PC-3 (cell line): ENCODE data around the gene TRIM37. TPM values are rescaled to one million over a fixed set of nuclear protein-coding genes. Genes with fewer than 3 reads are reported as not detected.
"Not testable (repeated sequence)": the region's sequence is repeated elsewhere in the genome, so short reads cannot be mapped to it uniquely, and the experiment has no call there.

Experiments used
- ATAC-seq: fragments of 200-7000 bp; cut with Tn5 transposase; 2 replicates; pipeline ENCODE4 v1.9.1; 2020; ENCODE audit warnings: mild to moderate bottlenecking, moderate library complexity
- BruUV-seq: library from RNA; stranded (reverse); fragments of 400-500 nt; replicated peaks from 2 replicates; lab custom pipeline; 2021; lab: Mats Ljungman, UMichigan
- CTCF ChIA-PET: fragments of 300-600 bp; sonication (Branson Sonifier 250); formaldehyde crosslinking; loops from one replicate; lab custom pipeline; 2022; ENCODE audit warnings: antibody characterized with exemption; lab: Charles Lee
- POLR2A ChIA-PET: fragments of 300-600 bp; sonication (Branson Sonifier 250); formaldehyde crosslinking; loops from one replicate; lab custom pipeline; 2022; ENCODE audit warnings: antibody characterized with exemption; ENCODE audit not compliant: unreplicated experiment; lab: Charles Lee
- DNase-seq: peaks from one replicate; pipeline ENCODE4 v3.0.0-alpha.2; 2015
- H2AFZ ChIP-seq: fragments of 300-600 bp; sonication (generic); 2 replicates; pipeline ENCODE4 v1.6.0; 2016; ENCODE audit warnings: antibody characterized with exemption, low read length
- H3F3A ChIP-seq: fragments of 300-600 bp; sonication (generic); one replicate; pipeline ENCODE4 v1.6.0; 2017; ENCODE audit warnings: antibody characterized with exemption, low read length, control low read depth, mild to moderate bottlenecking; ENCODE audit not compliant: unreplicated experiment
- H3K27ac ChIP-seq: fragments of 300-600 bp; sonication (generic); 2 replicates; pipeline ENCODE4 v1.5.1; 2016; ENCODE audit warnings: mild to moderate bottlenecking, low read length
- H3K27me3 ChIP-seq: fragments of 300-600 bp; sonication (generic); 2 replicates; pipeline ENCODE4 v1.6.1; 2016; ENCODE audit warnings: low read length, mixed read lengths
- H3K36me3 ChIP-seq: fragments of 300-600 bp; sonication (generic); 2 replicates; pipeline ENCODE4 v1.6.1; 2016; ENCODE audit warnings: low read depth, mixed run types, low read length, mixed read lengths
- H3K4me1 ChIP-seq: fragments of 300-600 bp; sonication (generic); 2 replicates; pipeline ENCODE4 v1.5.1; 2016; ENCODE audit warnings: low read length; ENCODE audit not compliant: insufficient read depth
- H3K4me2 ChIP-seq: fragments of 300-600 bp; sonication (generic); 2 replicates; pipeline ENCODE4 v1.6.0; 2016; ENCODE audit warnings: low read length
- H3K4me3 ChIP-seq: fragments of 300-600 bp; sonication (generic); 2 replicates; pipeline ENCODE4 v1.5.1; 2016; ENCODE audit warnings: mild to moderate bottlenecking, low read length, mixed read lengths
- H3K79me2 ChIP-seq: fragments of 300-600 bp; sonication (generic); 2 replicates; pipeline ENCODE4 v1.6.1; 2017; ENCODE audit warnings: low read length, mixed read lengths
- H3K9ac ChIP-seq: fragments of 300-600 bp; sonication (generic); 2 replicates; pipeline ENCODE4 v1.6.0; 2016; ENCODE audit warnings: mild to moderate bottlenecking, low read length
- H3K9me2 ChIP-seq: fragments of 300-600 bp; sonication (generic); replicated peaks from 2 replicates; pipeline ENCODE4 v1.6.1; 2016; ENCODE audit warnings: mixed run types, low read length, mixed read lengths
- H3K9me3 ChIP-seq: fragments of 300-600 bp; sonication (generic); 2 replicates; pipeline ENCODE4 v1.6.1; 2016; ENCODE audit warnings: low read length, mixed read lengths
- H4K20me1 ChIP-seq: fragments of 300-600 bp; sonication (generic); 2 replicates; pipeline ENCODE4 v1.6.1; 2016; ENCODE audit warnings: low read length, mixed read lengths
- CTCF ChIP-seq: fragments of 300-600 bp; sonication (generic); conservative IDR thresholded peaks from 2 replicates; pipeline ENCODE4 v1.5.1; 2017; ENCODE audit warnings: antibody characterized with exemption, low read depth, mild to moderate bottlenecking, low read length
- EZH2 ChIP-seq: fragments of 300-600 bp; sonication (generic); IDR thresholded peaks from one replicate; pipeline ENCODE4 v1.6.1; 2017; ENCODE audit warnings: antibody characterized with exemption, mild to moderate bottlenecking, low read length; ENCODE audit not compliant: unreplicated experiment
- EZH2phosphoT487 ChIP-seq: fragments of 300-600 bp; sonication (generic); IDR thresholded peaks from 2 replicates; pipeline ENCODE4 v1.6.1; 2018; ENCODE audit warnings: mild to moderate bottlenecking, antibody characterized with exemption, low read length, borderline replicate concordance
- intact Hi-C: fragments of 100-400 bp; cut with micrococcal nuclease; formaldehyde crosslinking; loops from 2 replicates; pipeline ENCODE4 v1.9.0; 2023
- total RNA-seq: library from RNA; depleted of rRNA; stranded (reverse); fragments of >200 nt; gene quantifications from 2 replicates; pipeline ENCODE4 v1.2.3, GENCODE V29; 2014

Gene TRIM37
- total RNA-seq, 1 experiment from 2014 or later: 35.1 TPM

- H3K4me1 ChIP-seq: peaks cover 30% of the 10 kb centered on the region
- peaks cover 16% of the 10 kb centered on the region for H3K36me3 ChIP-seq
- peaks cover 68% of the 10 kb centered on the region for H3K79me2 ChIP-seq
- peak overlapping the region; percentile 70 for H3K27ac ChIP-seq
- intact Hi-C loops: loop anchor here (5.0 kb wide), 1 partner anchor 64 kb away; the partner anchor contains the start of genes PRR11 and SKA2
- peak overlapping the region; percentile 21; the same call in 1 of the 2 replicates for H2AFZ ChIP-seq
- ATAC-seq (peak; percentile 93), DNase-seq (peak; percentile 92)
- H3K27me3 ChIP-seq: no peaks in the 10 kb centered on the region
- TF ChIP-seq EZH2phosphoT487 (no peak), EZH2 (no peak), CTCF (no peak)
- H3K9ac ChIP-seq: peak overlapping the region; percentile 47
- H3K9me3 ChIP-seq: no peaks in the 10 kb centered on the region
- no peaks in the 10 kb centered on the region for H3F3A ChIP-seq
- peak overlapping the region; percentile 71 for H3K4me2 ChIP-seq
- POLR2A ChIA-PET: interaction anchor here (0.5 to 0.6 kb wide), 2 partner anchors 13 to 1139 kb away, joined by 3 to 5 read pairs; partner anchors contain the start of gene TRIM37
- no TSS peak for BruUV-seq
- peak overlapping the region; percentile 39 for H3K4me3 ChIP-seq
- H4K20me1 ChIP-seq: 0 out of 2 replicates have a peak, but pooled peaks cover 6% of the 10 kb centered on the region
- CTCF ChIA-PET: no interaction called here
- H3K9me2 ChIP-seq: no peaks in the 10 kb centered on the region
These were observed 12.9 kb downstream of the TRIM37 start for GRCh38 chr17:59093702-59094231.

GRCh38 chr17:59093145-59093701 lies 13.5 kb downstream of the TRIM37 start:
- peak overlapping the region; percentile 70 for H3K27ac ChIP-seq

GRCh38 chr17:59090593-59090992 lies 16.1 kb downstream of the TRIM37 start:
- H3F3A ChIP-seq, H3K9me3 ChIP-seq, DNase-seq, BruUV-seq, H3K9me2 ChIP-seq, CTCF ChIA-PET, H2AFZ ChIP-seq, H4K20me1 ChIP-seq, H3K4me2 ChIP-seq, H3K9ac ChIP-seq, ATAC-seq, H3K27ac ChIP-seq, H3K27me3 ChIP-seq, POLR2A ChIA-PET, H3K4me3 ChIP-seq: not testable (repeated sequence)
- peaks cover 14% of the 10 kb centered on the region for H3K36me3 ChIP-seq
- peaks cover 47% of the 10 kb centered on the region for H3K79me2 ChIP-seq
- H3K4me1 ChIP-seq: peaks cover 30% of the 10 kb centered on the region
- intact Hi-C loops: loop anchor here (5.0 kb wide), 1 partner anchor 67 kb away; the partner anchor contains the start of genes PRR11 and SKA2

More at GRCh38 chr17:59093145-59093701, 13.5 kb downstream of the TRIM37 start:
- ATAC-seq: peak; percentile 4; the same call in 1 of the 2 replicates
- POLR2A ChIA-PET: interaction anchor here (0.6 kb wide), 2 partner anchors 14 to 874 kb away, joined by 5 read pairs; partner anchors contain the start of genes MKS1 and TRIM37
- peak overlapping the region; percentile 31 for H3K9ac ChIP-seq
- H3K36me3 ChIP-seq: peaks cover 13% of the 10 kb centered on the region
- no peaks in the 10 kb centered on the region for H3K9me3 ChIP-seq
- H3K27me3 ChIP-seq: no peaks in the 10 kb centered on the region
- H4K20me1 ChIP-seq: 0 out of 2 replicates have a peak, but pooled peaks cover 6% of the 10 kb centered on the region
- H3F3A ChIP-seq: no peaks in the 10 kb centered on the region
- H3K9me2 ChIP-seq: no peaks in the 10 kb centered on the region
- no peak for TF ChIP-seq EZH2phosphoT487
- no peak for TF ChIP-seq EZH2
- no peak for TF ChIP-seq CTCF
- peak overlapping the region; percentile 21; the same call in 1 of the 2 replicates for H2AFZ ChIP-seq
- peaks cover 65% of the 10 kb centered on the region for H3K79me2 ChIP-seq
- CTCF ChIA-PET: no interaction called here
- peaks cover 30% of the 10 kb centered on the region for H3K4me1 ChIP-seq
- peak overlapping the region; percentile 39 for H3K4me3 ChIP-seq
- no TSS peak for BruUV-seq
- intact Hi-C loops: loop anchor here (5.0 kb wide), 1 partner anchor 64 kb away; the partner anchor contains the start of genes PRR11 and SKA2
- DNase-seq: no peak
- H3K4me2 ChIP-seq: peak overlapping the region; percentile 71
